ENCODE results near the gene TCOF1.

The TCOF1 gene

DNA sequence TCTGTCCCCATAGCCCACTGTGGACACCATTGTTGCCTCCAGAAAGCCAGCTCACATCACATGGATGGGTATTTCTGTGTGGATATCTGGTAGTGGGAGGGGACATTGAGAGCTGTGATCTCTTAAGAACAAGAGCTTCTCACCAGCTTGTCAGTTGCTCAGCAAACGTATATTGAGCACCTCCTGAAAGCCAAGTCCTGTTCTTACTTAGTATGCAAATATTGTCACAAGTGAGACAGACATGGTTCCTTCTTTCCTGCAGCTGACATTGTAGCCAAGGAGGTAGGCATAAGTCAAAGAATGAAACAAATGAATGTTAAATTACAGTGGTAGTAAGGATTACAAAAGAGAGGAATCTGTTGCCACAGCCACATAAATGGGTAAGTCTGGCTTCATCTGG lies 3.8 kb downstream of the TCOF1 start:
- no peak overlapping the region for H3K9ac ChIP-seq (ENCODE audit: low read length)
- H3F3A ChIP-seq (ENCODE audit: insufficient read depth) = no peaks in the 10 kb centered on the region
- TF ChIP-seq EZH2phosphoT487 (conservative IDR thresholded peaks at IDR 0.05; ENCODE audit: low read length) = no peak
- TF ChIP-seq, protein P1, sequence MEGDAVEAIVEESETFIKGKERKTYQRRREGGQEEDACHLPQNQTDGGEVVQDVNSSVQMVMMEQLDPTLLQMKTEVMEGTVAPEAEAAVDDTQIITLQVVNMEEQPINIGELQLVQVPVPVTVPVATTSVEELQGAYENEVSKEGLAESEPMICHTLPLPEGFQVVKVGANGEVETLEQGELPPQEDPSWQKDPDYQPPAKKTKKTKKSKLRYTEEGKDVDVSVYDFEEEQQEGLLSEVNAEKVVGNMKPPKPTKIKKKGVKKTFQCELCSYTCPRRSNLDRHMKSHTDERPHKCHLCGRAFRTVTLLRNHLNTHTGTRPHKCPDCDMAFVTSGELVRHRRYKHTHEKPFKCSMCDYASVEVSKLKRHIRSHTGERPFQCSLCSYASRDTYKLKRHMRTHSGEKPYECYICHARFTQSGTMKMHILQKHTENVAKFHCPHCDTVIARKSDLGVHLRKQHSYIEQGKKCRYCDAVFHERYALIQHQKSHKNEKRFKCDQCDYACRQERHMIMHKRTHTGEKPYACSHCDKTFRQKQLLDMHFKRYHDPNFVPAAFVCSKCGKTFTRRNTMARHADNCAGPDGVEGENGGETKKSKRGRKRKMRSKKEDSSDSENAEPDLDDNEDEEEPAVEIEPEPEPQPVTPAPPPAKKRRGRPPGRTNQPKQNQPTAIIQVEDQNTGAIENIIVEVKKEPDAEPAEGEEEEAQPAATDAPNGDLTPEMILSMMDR (IDR thresholded peaks at IDR 0.05; ENCODE audit: insufficient read depth, low read length, poor library complexity, severe bottlenecking) = no peak
- H3K27me3 ChIP-seq (ENCODE audit: low read length) = no peaks in the 10 kb centered on the region
- H3K36me3 ChIP-seq (ENCODE audit: low read length) = peaks cover 14% of the 10 kb centered on the region; the same call in 1 of the 2 replicates
- no peak overlapping the region for H3K4me3 ChIP-seq (ENCODE audit: insufficient read depth, low read length, poor library complexity, severe bottlenecking)
- H3K27ac ChIP-seq (ENCODE audit: low read depth, low read length) = no peak overlapping the region
- H3K9me2 ChIP-seq (replicated peaks; ENCODE audit: insufficient read depth, low read length) = no peaks in the 10 kb centered on the region
- H4K20me1 ChIP-seq (ENCODE audit: low read depth, low read length) = no peaks in the 10 kb centered on the region; the same call in 1 of the 2 replicates
- H3K9me3 ChIP-seq (ENCODE audit: insufficient read depth, low read length) = no peaks in the 10 kb centered on the region
- H3K79me2 ChIP-seq (ENCODE audit: insufficient read depth, low read length) = peaks cover 47% of the 10 kb centered on the region
- H3K4me2 ChIP-seq (ENCODE audit: low read depth, low read length, poor library complexity, severe bottlenecking) = no peak overlapping the region
- no peak overlapping the region for H2AFZ ChIP-seq (ENCODE audit: low read depth, low read length, severe bottlenecking)

DNA sequence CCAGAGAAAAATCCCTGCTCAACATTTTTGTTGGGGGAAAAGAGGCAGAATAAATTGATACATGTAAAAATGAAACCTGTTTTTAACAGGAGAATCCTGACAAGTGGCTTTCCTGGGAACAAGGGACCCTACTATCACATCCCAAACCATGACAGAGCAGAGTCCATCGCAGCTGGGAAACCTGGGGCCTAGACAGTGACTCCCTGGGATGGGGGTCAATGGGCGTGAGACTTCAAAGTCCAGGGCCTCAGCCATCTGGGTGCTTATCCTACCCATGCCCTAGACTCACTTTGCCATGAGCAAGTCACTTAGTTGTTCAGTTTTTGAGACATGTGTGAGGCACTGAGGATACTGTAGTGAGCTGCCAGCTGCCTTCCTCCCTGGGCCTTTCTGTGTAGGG lies 5.7 kb downstream of the TCOF1 start:
- Histone ChIP-seq H3K9me3 (ENCODE audit: insufficient read depth, low read length) (no peaks in the 10 kb centered on the region), H3K9me2 (replicated peaks; ENCODE audit: insufficient read depth, low read length) (no peaks in the 10 kb centered on the region), H3K79me2 (ENCODE audit: insufficient read depth, low read length) (peaks cover 41% of the 10 kb centered on the region), H3K9ac (ENCODE audit: low read length) (no peak overlapping the region), H3K27ac (ENCODE audit: low read depth, low read length) (no peak overlapping the region), H4K20me1 (ENCODE audit: low read depth, low read length) (no peaks in the 10 kb centered on the region; the same call in 1 of the 2 replicates), H3K27me3 (ENCODE audit: low read length) (no peaks in the 10 kb centered on the region), H3K4me2 (ENCODE audit: low read depth, low read length, poor library complexity, severe bottlenecking) (no peak overlapping the region), H3K4me3 (ENCODE audit: insufficient read depth, low read length, poor library complexity, severe bottlenecking) (no peak overlapping the region), H2AFZ (ENCODE audit: low read depth, low read length, severe bottlenecking) (no peak overlapping the region), H3F3A (ENCODE audit: insufficient read depth) (no peaks in the 10 kb centered on the region), H3K36me3 (ENCODE audit: low read length) (peaks cover 16% of the 10 kb centered on the region; the same call in 1 of the 2 replicates)
- TF ChIP-seq, protein P1 (IDR thresholded peaks at IDR 0.05; ENCODE audit: insufficient read depth, low read length, poor library complexity, severe bottlenecking) = no peak
- no peak for TF ChIP-seq EZH2phosphoT487 (conservative IDR thresholded peaks at IDR 0.05; ENCODE audit: low read length)

GRCh38 chr5:150364004-150364403 lies 6.5 kb downstream of the TCOF1 start:
- TF ChIP-seq EZH2phosphoT487 (conservative IDR thresholded peaks at IDR 0.05; ENCODE audit: low read length) = no peak
- TF ChIP-seq, protein P1 (IDR thresholded peaks at IDR 0.05; ENCODE audit: insufficient read depth, low read length, poor library complexity, severe bottlenecking) = no peak
- no peak overlapping the region for H3K4me2 ChIP-seq (ENCODE audit: low read depth, low read length, poor library complexity, severe bottlenecking)
- H2AFZ ChIP-seq (ENCODE audit: low read depth, low read length, severe bottlenecking) = no peak overlapping the region
- peaks cover 32% of the 10 kb centered on the region for H3K79me2 ChIP-seq (ENCODE audit: insufficient read depth, low read length)
- no peaks in the 10 kb centered on the region for H3F3A ChIP-seq (ENCODE audit: insufficient read depth)
- no peak overlapping the region for H3K9ac ChIP-seq (ENCODE audit: low read length)
- H3K4me3 ChIP-seq (ENCODE audit: insufficient read depth, low read length, poor library complexity, severe bottlenecking) = no peak overlapping the region
- H4K20me1 ChIP-seq (ENCODE audit: low read depth, low read length) = no peaks in the 10 kb centered on the region; the same call in 1 of the 2 replicates
- no peaks in the 10 kb centered on the region for H3K9me2 ChIP-seq (replicated peaks; ENCODE audit: insufficient read depth, low read length)
- H3K27me3 ChIP-seq (ENCODE audit: low read length) = no peaks in the 10 kb centered on the region
- H3K27ac ChIP-seq (ENCODE audit: low read depth, low read length) = no peak overlapping the region
- no peaks in the 10 kb centered on the region for H3K9me3 ChIP-seq (ENCODE audit: insufficient read depth, low read length)
- H3K36me3 ChIP-seq (ENCODE audit: low read length) = peaks cover 20% of the 10 kb centered on the region; the same call in 1 of the 2 replicates

Data from SU-DHL-6 (cell line).